Stimulated activated CD4-positive, alpha-beta T cell treated with anti-CD3 and anti-CD28 coated beads, Interleukin-2, amount 100 ng/mL, for 24 hours (primary cell): ENCODE data around the gene VWF.

Experiments used
- DNase-seq, 2 donors: peaks; one replicate each; pipeline ENCODE4 v3.0.0-alpha.2; 2020

VWF gene

GRCh38 chr12:6076346-6076745 lies 48.1 kb downstream of the VWF start:
- no peak for DNase-seq

- DNase-seq, result peak; percentile 32 to 55
These were observed 49.4 kb downstream of the VWF start for GRCh38 chr12:6074979-6075585.

- DNase-seq, result no peak
These were observed 50.0 kb downstream of the VWF start for GRCh38 chr12:6074427-6074826.

GRCh38 chr12:6073426-6073825 lies 51.0 kb downstream of the VWF start:
- no peak for DNase-seq

- no peak for DNase-seq
These were observed 52.1 kb downstream of the VWF start for GRCh38 chr12:6072302-6072752.

DNA sequence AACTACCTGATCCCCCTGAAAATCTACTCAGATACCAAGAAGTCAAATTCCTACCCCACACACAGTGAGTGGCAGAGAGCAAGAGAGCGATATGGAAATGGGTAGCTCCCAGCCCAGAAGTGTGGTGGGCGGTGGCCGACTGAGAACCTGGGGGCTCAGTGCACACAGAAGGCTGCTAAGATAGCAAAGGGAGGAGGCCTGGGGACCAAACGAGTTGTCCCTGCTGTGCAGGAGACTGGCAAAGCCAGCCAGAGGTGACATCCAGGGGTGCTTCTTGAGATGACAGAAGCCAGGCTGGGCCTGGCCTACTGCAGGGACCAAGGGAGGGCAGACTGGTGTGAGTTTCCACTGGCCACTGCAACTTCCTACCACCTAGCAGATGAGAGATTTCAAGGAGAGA lies 52.9 kb downstream of the VWF start:
- no peak for DNase-seq

GRCh38 chr12:6070472-6071257 lies 53.8 kb downstream of the VWF start:
- no peak for DNase-seq

- peak; percentile 42 to 45 for DNase-seq
These were observed 54.9 kb downstream of the VWF start for GRCh38 chr12:6069437-6070093.

DNA sequence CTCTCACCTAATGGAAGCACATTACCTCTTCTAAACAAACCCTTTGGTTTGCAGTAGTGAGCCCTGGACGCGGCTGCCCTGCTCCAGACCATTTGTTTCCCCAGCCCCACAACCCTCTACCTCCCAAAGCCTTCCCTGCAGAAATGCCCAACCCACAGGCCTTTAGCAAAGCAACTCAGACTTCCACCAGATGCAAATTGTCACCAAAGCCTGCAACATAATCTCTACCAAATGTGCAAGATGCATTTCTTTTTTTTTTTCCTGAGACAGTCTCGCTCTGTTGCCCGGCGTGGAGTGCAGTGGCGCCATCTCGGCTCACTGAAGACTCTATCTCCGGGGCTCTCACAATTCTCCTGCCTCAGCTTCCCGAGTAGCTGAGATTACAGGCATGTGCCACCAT lies 56.2 kb downstream of the VWF start:
- no peak for DNase-seq

GRCh38 chr12:6067152-6067916 lies 57.1 kb downstream of the VWF start:
- no peak for DNase-seq

DNA sequence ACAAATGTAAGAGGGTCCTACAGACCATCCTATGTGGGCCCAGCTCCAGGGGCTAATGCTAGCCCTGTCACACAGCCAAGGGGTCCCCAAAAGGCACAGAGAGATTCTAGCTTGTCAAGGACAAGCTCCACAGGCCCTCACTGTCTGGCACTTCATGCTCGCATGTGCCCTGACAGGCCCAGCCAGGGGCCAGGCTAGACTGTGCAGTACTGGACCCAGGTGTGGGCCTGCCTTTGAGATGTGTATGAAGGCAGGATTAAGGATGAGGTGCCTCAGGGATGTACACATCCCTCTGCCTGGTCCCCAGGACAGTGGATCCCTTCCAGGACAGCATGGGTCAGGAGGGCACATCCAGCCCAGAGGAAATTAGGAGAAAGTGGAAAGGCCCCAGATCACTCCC lies 57.8 kb downstream of the VWF start:
- DNase-seq, result no peak

DNA sequence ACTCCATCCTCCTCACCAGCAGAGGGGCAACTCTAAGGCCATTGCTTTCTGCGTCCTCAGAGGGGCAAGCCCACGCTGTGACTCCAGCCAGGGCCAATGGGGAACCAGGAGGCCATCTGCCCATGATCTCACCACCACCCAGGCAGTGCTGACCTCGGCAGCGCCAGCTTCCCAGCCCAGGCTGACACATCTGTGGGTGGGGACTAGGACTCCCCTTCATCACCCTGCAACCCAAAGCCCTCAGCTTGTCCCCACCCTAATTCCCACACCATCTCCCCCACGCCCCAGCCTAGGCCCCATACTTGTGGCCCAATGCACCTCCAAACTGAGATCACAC lies 58.6 kb downstream of the VWF start:
- no peak for DNase-seq

DNA sequence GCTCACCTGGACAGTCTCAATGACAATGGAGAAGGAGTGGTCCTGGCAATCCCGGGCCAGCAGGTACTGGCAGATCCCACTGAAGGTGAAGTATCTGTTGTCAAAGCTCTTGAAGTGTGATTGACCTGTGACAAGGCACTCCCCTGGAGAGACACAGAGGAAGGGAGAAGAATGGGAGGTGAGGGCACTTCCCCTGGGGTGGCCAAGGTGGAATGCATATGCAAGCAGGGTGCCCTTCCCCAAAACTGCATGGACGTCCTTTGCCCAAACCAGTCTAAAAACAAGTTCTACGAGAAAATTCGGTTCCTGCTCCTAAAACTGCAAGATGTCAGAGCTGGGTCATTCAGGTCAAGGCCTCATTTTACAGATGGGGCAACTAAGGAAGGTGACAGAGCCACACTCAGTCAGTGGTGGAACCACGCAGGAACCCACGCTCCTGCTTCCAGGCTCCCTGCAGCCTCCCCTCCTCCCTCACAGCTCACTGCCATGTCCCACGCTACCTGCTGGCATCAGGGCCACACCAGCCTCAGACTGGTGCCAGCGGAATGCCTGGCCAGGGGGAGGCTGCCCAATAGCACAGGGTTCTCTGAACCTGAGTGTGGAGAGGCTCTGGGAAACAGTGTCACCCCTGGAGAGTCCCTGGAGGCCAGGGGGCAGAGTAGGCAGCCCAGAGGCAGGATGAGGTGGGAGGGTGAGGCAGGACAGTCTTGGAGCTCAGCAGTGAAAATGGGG lies 59.2 kb downstream of the VWF start:
- DNase-seq, result no peak

DNA sequence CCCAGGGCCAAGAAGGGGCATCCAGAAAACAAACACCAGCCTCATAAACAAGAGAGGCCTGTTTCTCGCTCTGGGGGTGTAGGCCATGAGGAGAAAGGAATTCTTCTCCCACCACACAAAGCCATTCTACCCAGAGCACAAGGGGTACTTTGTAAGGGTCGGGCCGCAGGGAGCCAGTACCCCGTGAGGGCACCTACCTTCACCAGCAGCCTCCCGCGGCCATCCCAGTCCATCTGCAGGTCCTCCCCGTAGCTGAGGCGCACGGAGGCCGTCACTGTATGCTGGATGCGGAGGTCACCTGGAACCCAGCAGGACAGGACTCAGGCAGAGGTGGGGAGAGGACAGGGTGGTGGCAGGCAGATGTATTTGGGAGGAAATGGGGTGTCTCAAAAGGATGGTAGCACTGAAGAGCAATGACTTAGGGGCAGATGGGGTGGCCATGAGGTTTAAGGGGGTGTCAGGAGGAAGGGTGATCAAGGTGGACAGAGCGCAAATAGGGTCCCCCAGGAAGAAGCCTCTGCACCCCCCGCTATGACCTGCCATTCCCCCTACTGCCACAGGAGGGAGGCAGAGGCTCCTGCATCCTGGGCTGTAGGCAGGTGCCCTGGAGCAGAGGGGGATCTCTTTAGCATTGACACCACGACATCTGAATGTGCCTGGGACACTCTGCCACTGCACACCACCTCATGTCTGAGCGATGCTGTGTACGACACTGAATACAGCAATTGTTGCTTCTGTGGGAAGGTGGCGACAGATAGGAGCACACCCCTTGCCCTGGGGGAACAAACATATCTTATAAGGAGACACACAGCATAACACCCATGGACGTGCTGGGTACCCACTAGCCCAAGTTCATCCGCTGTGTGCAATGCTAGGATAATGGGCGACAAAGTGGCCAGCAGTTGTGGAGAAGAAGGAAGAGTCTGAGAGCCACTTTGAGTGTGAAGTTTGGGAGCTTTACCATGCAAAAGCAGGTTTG lies 61.4 kb downstream of the VWF start:
- DNase-seq, result peak; percentile 65 to 66

- no peak for DNase-seq
These were observed 62.1 kb downstream of the VWF start for GRCh38 chr12:6062395-6062756.

DNA sequence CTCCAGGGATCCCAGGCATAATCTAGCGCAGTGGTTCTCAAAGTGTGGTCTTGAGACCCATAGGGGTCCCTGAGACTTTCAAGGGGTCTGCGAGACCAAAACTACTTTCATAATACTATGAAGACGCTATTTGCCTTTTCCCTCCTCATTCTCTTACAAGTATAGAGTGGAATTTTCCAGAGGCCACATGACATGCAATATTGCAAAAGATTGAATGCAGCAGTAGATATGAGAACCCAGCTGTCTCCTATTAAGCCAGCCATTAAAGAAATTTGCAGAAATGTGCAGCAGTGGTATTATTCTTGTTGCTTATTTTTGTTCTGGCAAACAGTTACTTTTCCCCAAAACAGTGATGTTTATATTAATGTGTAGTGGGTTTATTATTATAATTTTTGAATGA lies 62.8 kb downstream of the VWF start:
- DNase-seq, result no peak

DNA sequence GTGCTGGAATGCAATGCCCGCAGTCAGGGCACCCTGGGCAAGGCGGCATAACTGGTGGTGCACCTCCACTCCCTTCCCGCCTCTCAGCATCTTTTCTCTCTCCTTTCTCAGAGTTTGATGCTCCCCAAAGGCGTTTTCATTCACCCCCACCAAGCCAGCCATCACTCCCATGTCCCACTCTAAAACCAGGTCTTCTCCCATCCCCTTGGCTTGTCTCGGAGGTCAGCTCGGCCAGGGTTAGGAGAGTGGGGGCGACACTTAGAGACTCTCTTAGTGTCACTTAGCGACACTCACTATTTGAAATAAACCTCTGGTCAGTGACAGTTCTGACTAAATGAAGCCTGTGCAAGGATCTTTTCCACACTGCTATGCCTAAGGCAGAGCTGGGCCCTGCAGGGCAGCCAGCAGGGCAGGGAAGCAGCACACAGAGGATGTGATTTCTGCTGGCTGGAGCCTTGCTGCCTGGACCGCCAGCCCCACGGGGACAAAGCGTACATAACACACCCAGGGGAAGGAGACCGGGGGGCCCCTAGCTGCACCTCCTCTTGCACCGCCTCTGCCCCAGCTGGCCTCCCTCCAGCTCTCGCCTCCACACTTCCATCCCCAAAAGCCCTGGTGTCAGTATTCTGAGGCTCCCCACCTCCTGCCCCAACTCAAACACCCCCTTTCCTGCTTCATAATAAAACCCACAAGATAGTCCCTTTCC lies 64.5 kb downstream of the VWF start:
- DNase-seq, result no peak

DNA sequence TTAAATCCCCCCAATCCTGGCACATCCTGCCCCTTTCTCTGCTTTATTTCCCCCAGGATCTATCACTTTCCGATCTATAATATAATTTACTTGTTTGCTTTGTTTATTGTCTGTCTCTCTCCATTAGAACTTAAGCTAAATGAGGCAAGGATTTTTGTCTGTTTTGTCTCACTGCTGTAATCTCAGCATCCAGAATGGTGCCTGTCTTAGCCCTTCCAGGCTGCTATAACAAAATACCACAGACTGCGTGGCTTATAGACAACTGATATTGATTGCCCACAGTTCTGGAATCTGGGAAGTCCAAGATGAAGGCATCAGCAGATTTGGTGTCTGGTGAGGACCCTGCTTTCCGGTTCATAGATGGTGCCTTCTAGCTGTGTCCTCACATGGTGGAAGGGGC lies 65.2 kb downstream of the VWF start:
- DNase-seq, result no peak

GRCh38 chr12:6058481-6059161 lies 65.8 kb downstream of the VWF start:
- DNase-seq, result no peak

- DNase-seq, result no peak
These were observed 66.8 kb downstream of the VWF start for GRCh38 chr12:6057700-6058099.
